Activated CD4-positive, CD25-positive, alpha-beta regulatory T cell treated with anti-CD3 and anti-CD28 coated beads, Interleukin-2, amount 50 U/mL, for 24 hours (primary cell): ENCODE measurements around the gene KCTD2.
A peak's percentile ranks its signal among the peaks of the same experiment; 100 is the strongest.
"Not testable (repeated sequence)": the region's sequence is repeated elsewhere in the genome, so short reads cannot be mapped to it uniquely, and the experiment has no call there.

ENCODE experiments used
- ATAC-seq, 2 donors: fragments of 150-1000 bp; cut with Tn5 transposase; one replicate each; pipeline ENCODE4 v1.10.0; 2021; ENCODE audit warnings: mild to moderate bottlenecking in 1 of 2, moderate library complexity in 1 of 2

KCTD2 gene

GRCh38 chr17:75051941-75052340, 4.9 kb downstream of the KCTD2 start:
- ATAC-seq = no peak

- ATAC-seq = no peak
Observed at GRCh38 chr17:75059369-75060345, 12.6 kb downstream of the KCTD2 start.

- no peak for ATAC-seq
Observed at GRCh38 chr17:75060434-75061054, 13.5 kb downstream of the KCTD2 start.

GRCh38 chr17:75061055-75061438, 14.0 kb downstream of the KCTD2 start:
- no peak for ATAC-seq

GRCh38 chr17:75061618-75062017, 14.6 kb downstream of the KCTD2 start:
- ATAC-seq = no peak

- no peak for ATAC-seq
Observed at GRCh38 chr17:75063201-75063600, 16.2 kb downstream of the KCTD2 start.

GRCh38 chr17:75063626-75064025, 16.6 kb downstream of the KCTD2 start:
- no peak for ATAC-seq

- ATAC-seq = no peak
Observed at GRCh38 chr17:75064040-75064439, 17.0 kb downstream of the KCTD2 start.

- no peak for ATAC-seq
Observed at GRCh38 chr17:75064460-75064859, 17.4 kb downstream of the KCTD2 start.

GRCh38 chr17:75064867-75065561, 18.0 kb downstream of the KCTD2 start:
- no peak for ATAC-seq

GRCh38 chr17:75065562-75066151, 18.6 kb downstream of the KCTD2 start:
- ATAC-seq = peak; percentile 41 to 54

- peak; percentile 32 to 43 for ATAC-seq
Observed at GRCh38 chr17:75067856-75068255, 20.8 kb downstream of the KCTD2 start.

- ATAC-seq = no peak
Observed at GRCh38 chr17:75068750-75069149, 21.7 kb downstream of the KCTD2 start.

GRCh38 chr17:75069783-75070182, 22.8 kb downstream of the KCTD2 start:
- no peak for ATAC-seq

- ATAC-seq = not testable (repeated sequence)
Observed at GRCh38 chr17:75071478-75072271, 24.6 kb downstream of the KCTD2 start.

GRCh38 chr17:75072909-75073308, 25.9 kb downstream of the KCTD2 start:
- not testable (repeated sequence) for ATAC-seq

- no peak for ATAC-seq
Observed at GRCh38 chr17:75073618-75074047, 26.6 kb downstream of the KCTD2 start.

- no peak for ATAC-seq
Observed at GRCh38 chr17:75074532-75074931, 27.5 kb downstream of the KCTD2 start.

GRCh38 chr17:75075597-75076336, 28.7 kb downstream of the KCTD2 start:
- no peak for ATAC-seq

GRCh38 chr17:75077072-75077495, 30.1 kb downstream of the KCTD2 start:
- ATAC-seq = no peak
